Psoas muscle (tissue), 8 donors: Measurements from ENCODE around the gene CUL7. TPM values are rescaled to one million over a fixed set of nuclear protein-coding genes. Genes with fewer than 3 reads are reported as not detected.

Experiments used
- ATAC-seq, 4 donors: fragments of 200-7000 bp; cut with Tn5 transposase; one replicate each; pipeline ENCODE4 v1.9.1; 2020; ENCODE audit warnings: moderate library complexity in 3 of 4, mild to moderate bottlenecking in 2 of 4
- DNase-seq, 2 donors: peaks; one replicate each; pipeline ENCODE4 v3.0.0-alpha.2; 2020
- H3K27ac ChIP-seq: fragments of 200-600 bp; one replicate; pipeline ENCODE4 v1.8.0; 2022
- H3K27me3 ChIP-seq, 3 donors: fragments of 200-600 bp in 1 of 3; one replicate each; pipeline versions ENCODE4 v1.6.1 to v1.8.0; 2013 to 2022; ENCODE audit warnings: low read length in 2 of 3, mild to moderate bottlenecking in 2 of 3, moderate library complexity in 1 of 3; ENCODE audit not compliant: insufficient read depth in 3 of 3
- H3K36me3 ChIP-seq, 2 donors: fragments of 200-600 bp in 1 of 2; one replicate each; pipeline versions ENCODE4 v1.6.1 to v1.8.0; 2013 to 2022; ENCODE audit warnings: low read depth in 1 of 2, mild to moderate bottlenecking in 1 of 2, moderate library complexity in 1 of 2; ENCODE audit not compliant: insufficient read depth in 1 of 2
- H3K4me1 ChIP-seq: fragments of 200-600 bp; one replicate; pipeline ENCODE4 v1.8.0; 2022
- H3K4me3 ChIP-seq: fragments of 200-600 bp; one replicate; pipeline ENCODE4 v1.8.0; 2022; ENCODE audit warnings: mild to moderate bottlenecking
- H3K9me3 ChIP-seq: fragments of 200-600 bp; one replicate; pipeline ENCODE4 v1.8.0; 2022
- WGBS, 3 donors: extraction: QIAGEN DNeasy Blood & Tissue Kit; methylation state at CpG; one replicate each; pipeline versions ENCODE4 v1.1.6 to v1.1.7; 2013; 5-methylcytosine and 5-hydroxymethylcytosine counted together
- intact Hi-C, 2 donors: fragments of 100-400 bp; cut with DNase I; formaldehyde crosslinking; loops; one replicate each; pipeline versions ENCODE4 v1.11.0 to v1.14.2; 2022
- polyA plus RNA-seq, 3 donors: library from polyadenylated mRNA; stranded (reverse); fragments of 200-250 nt; gene quantifications; one replicate each; pipeline ENCODE4 v1.2.3, GENCODE V29; 2013
- total RNA-seq, 4 donors: library from RNA; stranded (reverse); fragmentation: NEBNext Ultra II Directional in 2 of 4; extraction: Animal tissue kit (Norgen Biotek cat#: 25700) in 2 of 4; gene quantifications; one replicate each; pipeline versions ENCODE4 v1.2.1 to v1.2.4, GENCODE V29; 2021 to 2023
- TF ChIP-seq, protein P1 (sequence below): fragments of 200-600 bp; IDR thresholded peaks from one replicate; pipeline ENCODE4 v1.8.0; 2022; ENCODE audit warnings: antibody characterized with exemption
- donor health status: healthy with polysubstance abuse.
- donor health status: DM: no; HTN: no; CAD: no; lungs with moderate emphysema.
- donor health status: Bipolar disorder and iron deficiency.
- donor health status: healthy.
- donor health status: DM: yes; HTN: yes; CAD: no.
- donor health status: DM: no; HTN: no; CAD: no.
- donor health status: DM: no; HTN: no; CAD: no.
- donor health status: DM: yes; HTN: yes; CAD: no.

CUL7 gene
- total and polyA plus RNA-seq, 7 donors: 6.0 to 23.4 (median 11.5) TPM

- intact Hi-C loops: no loop called here
- no peak for DNase-seq
- H3K4me1 ChIP-seq: peaks cover 4% of the 10 kb centered on the region
- H3K9me3 ChIP-seq: no peaks in the 10 kb centered on the region
- no peaks in the 10 kb centered on the region for H3K27me3 ChIP-seq
- ATAC-seq: no peak
- TF ChIP-seq, protein P1, sequence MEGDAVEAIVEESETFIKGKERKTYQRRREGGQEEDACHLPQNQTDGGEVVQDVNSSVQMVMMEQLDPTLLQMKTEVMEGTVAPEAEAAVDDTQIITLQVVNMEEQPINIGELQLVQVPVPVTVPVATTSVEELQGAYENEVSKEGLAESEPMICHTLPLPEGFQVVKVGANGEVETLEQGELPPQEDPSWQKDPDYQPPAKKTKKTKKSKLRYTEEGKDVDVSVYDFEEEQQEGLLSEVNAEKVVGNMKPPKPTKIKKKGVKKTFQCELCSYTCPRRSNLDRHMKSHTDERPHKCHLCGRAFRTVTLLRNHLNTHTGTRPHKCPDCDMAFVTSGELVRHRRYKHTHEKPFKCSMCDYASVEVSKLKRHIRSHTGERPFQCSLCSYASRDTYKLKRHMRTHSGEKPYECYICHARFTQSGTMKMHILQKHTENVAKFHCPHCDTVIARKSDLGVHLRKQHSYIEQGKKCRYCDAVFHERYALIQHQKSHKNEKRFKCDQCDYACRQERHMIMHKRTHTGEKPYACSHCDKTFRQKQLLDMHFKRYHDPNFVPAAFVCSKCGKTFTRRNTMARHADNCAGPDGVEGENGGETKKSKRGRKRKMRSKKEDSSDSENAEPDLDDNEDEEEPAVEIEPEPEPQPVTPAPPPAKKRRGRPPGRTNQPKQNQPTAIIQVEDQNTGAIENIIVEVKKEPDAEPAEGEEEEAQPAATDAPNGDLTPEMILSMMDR: no peak
- WGBS, 3 donors: 62 to 77% (median 66%) methylated on average over 8 of the region's 8 CpGs
- H3K27ac ChIP-seq: no peak overlapping the region
- no peaks in the 10 kb centered on the region for H3K36me3 ChIP-seq
- H3K4me3 ChIP-seq: no peak overlapping the region
Measured at GRCh38 chr6:43096451-43097097, 42.9 kb upstream of the CUL7 start.

DNA sequence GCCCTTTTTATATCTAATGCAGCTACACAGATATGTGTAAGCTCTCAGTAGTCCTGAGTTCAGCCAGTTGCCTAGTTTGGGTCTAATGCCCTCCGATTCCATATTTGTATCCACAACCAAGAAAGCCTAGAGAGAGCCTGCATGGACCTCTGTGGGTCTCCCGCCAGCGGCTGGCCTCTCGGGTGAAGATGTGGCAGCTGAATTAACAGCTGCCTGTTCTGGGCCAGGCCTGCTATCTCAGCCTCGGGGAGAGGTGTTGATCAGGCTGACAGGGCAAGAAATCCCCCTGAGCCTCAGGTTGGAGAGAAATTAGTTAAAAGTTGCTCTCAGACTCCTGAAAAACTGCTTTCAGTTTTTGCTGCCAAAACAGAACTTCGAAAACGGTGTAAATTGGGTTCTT lies 42.3 kb upstream of the CUL7 start:
- ATAC-seq: no peak
- peaks cover 4% of the 10 kb centered on the region for H3K4me1 ChIP-seq
- H3K27ac ChIP-seq: no peak overlapping the region
- DNase-seq: no peak
- no peaks in the 10 kb centered on the region for H3K27me3 ChIP-seq
- WGBS, 3 donors: 41 to 46% (median 44%) methylated on average over 7 of the region's 7 CpGs
- TF ChIP-seq, protein P1: no peak
- no peaks in the 10 kb centered on the region for H3K36me3 ChIP-seq
- intact Hi-C loops: no loop called here
- no peak overlapping the region for H3K4me3 ChIP-seq
- H3K9me3 ChIP-seq: no peaks in the 10 kb centered on the region

- Histone ChIP-seq H3K36me3 (no peaks in the 10 kb centered on the region), H3K27ac (peak overlapping the region; percentile 21), H3K27me3 (no peaks in the 10 kb centered on the region), H3K9me3 (no peaks in the 10 kb centered on the region), H3K4me3 (peak overlapping the region; percentile 60), H3K4me1 (peaks cover 4% of the 10 kb centered on the region)
- WGBS, 3 donors: 24 to 35% (median 25%) methylated on average over 9 of the region's 9 CpGs
- DNase-seq: peak in 1 of 2 donors; percentile 64
- TF ChIP-seq, protein P1: no peak
- intact Hi-C loops: no loop called here
- ATAC-seq: peak; percentile 95 to 99 (median 96)
Measured at GRCh38 chr6:43093436-43094289, 40.0 kb upstream of the CUL7 start.

DNA sequence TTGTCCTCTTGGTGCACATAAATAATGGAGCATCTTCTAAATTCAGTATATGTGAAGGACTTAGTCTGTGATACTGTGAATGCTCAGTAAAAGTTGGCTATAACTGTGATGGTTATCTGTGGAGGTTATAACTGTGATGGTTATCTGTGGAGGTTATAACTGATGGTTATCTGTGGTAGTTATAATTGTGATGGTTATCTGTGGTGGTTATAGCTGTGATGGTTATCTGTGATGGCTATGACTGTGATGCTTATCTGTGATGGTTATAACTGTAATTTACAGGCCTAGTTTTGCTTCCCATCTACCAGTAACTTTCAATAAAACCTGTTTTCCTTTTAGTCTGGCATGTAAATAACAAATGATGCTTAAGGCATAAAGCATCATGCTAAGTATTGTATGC lies 39.0 kb upstream of the CUL7 start:
- intact Hi-C loops: no loop called here
- Histone ChIP-seq H3K4me3 (no peak overlapping the region), H3K4me1 (peaks cover 4% of the 10 kb centered on the region), H3K36me3 (no peaks in the 10 kb centered on the region), H3K9me3 (no peaks in the 10 kb centered on the region), H3K27me3 (no peaks in the 10 kb centered on the region), H3K27ac (no peak overlapping the region)
- TF ChIP-seq, protein P1: no peak
- no peak for ATAC-seq
- no peak for DNase-seq
